SU-DHL-6 (cell line): Measurements from ENCODE around the gene EMP1.

Experiments used
- H2AFZ ChIP-seq: fragments of 200-600 bp; sonication (generic); 2 replicates; pipeline ENCODE4 v1.6.1; 2014; ENCODE audit warnings: low read depth, mild to moderate bottlenecking, moderate library complexity, mixed read lengths, antibody characterized with exemption, low read length; ENCODE audit not compliant: severe bottlenecking
- H3F3A ChIP-seq: fragments of 200-600 bp; shearing (Covaris generic); 2 replicates; pipeline ENCODE4 v1.6.0; 2016; ENCODE audit warnings: antibody characterized with exemption, mild to moderate bottlenecking; ENCODE audit not compliant: insufficient read depth
- H3K27ac ChIP-seq: fragments of 200-600 bp; sonication (generic); 2 replicates; pipeline ENCODE4 v1.5.1; 2016; ENCODE audit warnings: low read depth, mild to moderate bottlenecking, low read length, moderate library complexity, mixed read lengths
- H3K27me3 ChIP-seq: fragments of 200-600 bp; sonication (generic), shearing (Covaris generic); 2 replicates; pipeline ENCODE4 v1.6.0; 2014; ENCODE audit warnings: mild to moderate bottlenecking, low read length
- H3K36me3 ChIP-seq: fragments of 200-600 bp; sonication (generic); 2 replicates; pipeline ENCODE4 v1.6.1; 2014; ENCODE audit warnings: mild to moderate bottlenecking, low read length, mixed read lengths
- H3K4me2 ChIP-seq: fragments of 300-600, 200-600 bp; shearing (Covaris generic), sonication (generic); 2 replicates; pipeline ENCODE4 v1.6.0; 2014; ENCODE audit warnings: low read length, low read depth, mild to moderate bottlenecking; ENCODE audit not compliant: poor library complexity, severe bottlenecking
- H3K4me3 ChIP-seq: fragments of 200-600 bp; sonication (generic); 2 replicates; pipeline ENCODE4 v1.5.1; 2014; ENCODE audit warnings: antibody characterized with exemption, low read length, mild to moderate bottlenecking, mixed read lengths; ENCODE audit not compliant: insufficient read depth, poor library complexity, severe bottlenecking
- H3K79me2 ChIP-seq: fragments of 200-600 bp; sonication (generic); 2 replicates; pipeline ENCODE4 v1.6.1; 2014; ENCODE audit warnings: mild to moderate bottlenecking, low read length, moderate library complexity; ENCODE audit not compliant: insufficient read depth
- H3K9ac ChIP-seq: fragments of 200-600 bp; sonication (generic); 2 replicates; pipeline ENCODE4 v1.7.0; 2014; ENCODE audit warnings: mild to moderate bottlenecking, low read length
- H3K9me2 ChIP-seq: fragments of 200-600 bp; sonication (generic); replicated peaks from 2 replicates; pipeline ENCODE4 v1.6.1; 2014; ENCODE audit warnings: low read length; ENCODE audit not compliant: insufficient read depth
- H3K9me3 ChIP-seq: fragments of 200-600 bp; sonication (generic); 2 replicates; pipeline ENCODE4 v1.6.1; 2014; ENCODE audit warnings: low read length, mixed read lengths; ENCODE audit not compliant: insufficient read depth
- H4K20me1 ChIP-seq: fragments of 200-600 bp; sonication (generic); 2 replicates; pipeline ENCODE4 v1.6.1; 2014; ENCODE audit warnings: low read depth, mild to moderate bottlenecking, antibody characterized with exemption, low read length, moderate library complexity, mixed read lengths
- EZH2phosphoT487 ChIP-seq: fragments of 200-600 bp; sonication (generic), shearing (Covaris generic); conservative IDR thresholded peaks from 2 replicates; pipeline ENCODE4 v1.6.1; 2018; ENCODE audit warnings: mild to moderate bottlenecking, antibody characterized with exemption, low read length, moderate library complexity, mixed read lengths
- TF ChIP-seq, protein P1 (sequence below): fragments of 200-600 bp; sonication (generic); IDR thresholded peaks from one replicate; pipeline ENCODE4 v1.5.1; 2017; ENCODE audit warnings: antibody characterized with exemption, mild to moderate bottlenecking, low read length, moderate library complexity; ENCODE audit not compliant: insufficient read depth, poor library complexity, severe bottlenecking

Gene EMP1

GRCh38 chr12:13197032-13197431, 506 bp downstream of the EMP1 start:
- Histone ChIP-seq H3K36me3 (no peaks in the 10 kb centered on the region), H3K27me3 (no peaks in the 10 kb centered on the region), H3F3A (no peaks in the 10 kb centered on the region), H4K20me1 (no peaks in the 10 kb centered on the region), H3K79me2 (no peaks in the 10 kb centered on the region), H3K9me3 (no peaks in the 10 kb centered on the region), H3K4me3 (no peak overlapping the region), H2AFZ (no peak overlapping the region), H3K9me2 (no peaks in the 10 kb centered on the region), H3K9ac (no peak overlapping the region), H3K27ac (no peak overlapping the region), H3K4me2 (no peak overlapping the region)
- TF ChIP-seq, protein P1, sequence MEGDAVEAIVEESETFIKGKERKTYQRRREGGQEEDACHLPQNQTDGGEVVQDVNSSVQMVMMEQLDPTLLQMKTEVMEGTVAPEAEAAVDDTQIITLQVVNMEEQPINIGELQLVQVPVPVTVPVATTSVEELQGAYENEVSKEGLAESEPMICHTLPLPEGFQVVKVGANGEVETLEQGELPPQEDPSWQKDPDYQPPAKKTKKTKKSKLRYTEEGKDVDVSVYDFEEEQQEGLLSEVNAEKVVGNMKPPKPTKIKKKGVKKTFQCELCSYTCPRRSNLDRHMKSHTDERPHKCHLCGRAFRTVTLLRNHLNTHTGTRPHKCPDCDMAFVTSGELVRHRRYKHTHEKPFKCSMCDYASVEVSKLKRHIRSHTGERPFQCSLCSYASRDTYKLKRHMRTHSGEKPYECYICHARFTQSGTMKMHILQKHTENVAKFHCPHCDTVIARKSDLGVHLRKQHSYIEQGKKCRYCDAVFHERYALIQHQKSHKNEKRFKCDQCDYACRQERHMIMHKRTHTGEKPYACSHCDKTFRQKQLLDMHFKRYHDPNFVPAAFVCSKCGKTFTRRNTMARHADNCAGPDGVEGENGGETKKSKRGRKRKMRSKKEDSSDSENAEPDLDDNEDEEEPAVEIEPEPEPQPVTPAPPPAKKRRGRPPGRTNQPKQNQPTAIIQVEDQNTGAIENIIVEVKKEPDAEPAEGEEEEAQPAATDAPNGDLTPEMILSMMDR: no peak
- TF ChIP-seq EZH2phosphoT487: no peak

DNA sequence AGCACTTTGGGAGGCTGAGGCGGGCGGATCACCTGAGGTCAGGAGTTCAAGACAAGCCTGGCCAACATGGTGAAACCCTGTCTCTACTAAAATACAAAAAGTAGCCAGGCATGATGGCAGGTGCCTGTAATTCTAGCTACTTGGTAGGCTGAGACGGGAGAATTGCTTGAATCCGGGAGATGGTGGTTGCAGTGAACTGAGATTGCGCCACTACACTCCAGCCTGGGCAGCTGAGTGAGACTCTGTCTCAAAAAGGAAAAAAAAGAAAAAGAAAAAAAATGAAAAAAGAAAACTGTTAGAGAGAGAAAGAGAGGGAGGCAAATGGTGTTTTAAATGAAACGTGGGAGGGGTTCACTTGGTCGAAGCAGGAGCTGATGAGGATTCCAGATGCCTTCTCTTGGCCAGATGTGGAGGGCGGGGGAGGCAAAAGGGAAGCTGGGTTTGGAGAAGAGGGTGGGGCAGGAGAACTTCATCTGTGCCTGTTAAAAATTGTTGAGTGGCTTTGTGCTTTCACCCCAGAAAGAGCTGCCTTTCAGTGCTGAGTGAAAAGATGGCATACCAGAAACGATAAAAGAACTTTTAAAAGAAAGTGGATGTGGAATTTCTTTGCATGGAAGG, 1.1 kb downstream of the EMP1 start:
- H3K9ac ChIP-seq: no peak overlapping the region
- no peaks in the 10 kb centered on the region for H3K9me3 ChIP-seq
- no peak overlapping the region for H2AFZ ChIP-seq
- no peak overlapping the region for H3K27ac ChIP-seq
- H3K4me2 ChIP-seq: no peak overlapping the region
- H3K79me2 ChIP-seq: no peaks in the 10 kb centered on the region
- no peak overlapping the region for H3K4me3 ChIP-seq
- no peaks in the 10 kb centered on the region for H3K9me2 ChIP-seq
- H3F3A ChIP-seq: no peaks in the 10 kb centered on the region
- no peaks in the 10 kb centered on the region for H3K27me3 ChIP-seq
- no peaks in the 10 kb centered on the region for H4K20me1 ChIP-seq
- TF ChIP-seq, protein P1: no peak
- TF ChIP-seq EZH2phosphoT487: no peak
- no peaks in the 10 kb centered on the region for H3K36me3 ChIP-seq

- TF ChIP-seq, protein P1: no peak
- TF ChIP-seq EZH2phosphoT487: no peak
- H3F3A ChIP-seq: no peaks in the 10 kb centered on the region
- H3K9me3 ChIP-seq: no peaks in the 10 kb centered on the region
- no peak overlapping the region for H3K4me2 ChIP-seq
- H3K9ac ChIP-seq: no peak overlapping the region
- no peaks in the 10 kb centered on the region for H3K9me2 ChIP-seq
- no peaks in the 10 kb centered on the region for H3K36me3 ChIP-seq
- H4K20me1 ChIP-seq: no peaks in the 10 kb centered on the region
- H3K27ac ChIP-seq: no peak overlapping the region
- no peaks in the 10 kb centered on the region for H3K79me2 ChIP-seq
- H2AFZ ChIP-seq: no peak overlapping the region
- H3K27me3 ChIP-seq: no peaks in the 10 kb centered on the region
- no peak overlapping the region for H3K4me3 ChIP-seq
Measured at GRCh38 chr12:13198241-13198640, 1.7 kb downstream of the EMP1 start.
